GM04503 (cell line): Measurements from ENCODE around the gene HDAC4.

Source experiments
- DNase-seq: peaks from one replicate; pipeline ENCODE4 v3.0.0-alpha.2; 2012; ENCODE audit warnings: low read depth

The HDAC4 gene

GRCh38 chr2:239167011-239167673, 233.7 kb downstream of the HDAC4 start:
- DNase-seq = no peak

GRCh38 chr2:239166201-239166834, 234.5 kb downstream of the HDAC4 start:
- DNase-seq = no peak

- no peak for DNase-seq
These were observed 235.5 kb downstream of the HDAC4 start for GRCh38 chr2:239165206-239165831.

- no peak for DNase-seq
These were observed 236.4 kb downstream of the HDAC4 start for GRCh38 chr2:239164335-239164871.

- DNase-seq = no peak
These were observed 237.0 kb downstream of the HDAC4 start for GRCh38 chr2:239163688-239164334.

- DNase-seq = no peak
These were observed 237.7 kb downstream of the HDAC4 start for GRCh38 chr2:239162976-239163687.

GRCh38 chr2:239162141-239162821, 238.5 kb downstream of the HDAC4 start:
- DNase-seq = no peak

- no peak for DNase-seq
These were observed 239.1 kb downstream of the HDAC4 start for GRCh38 chr2:239161711-239162140.

GRCh38 chr2:239160226-239161143, 240.3 kb downstream of the HDAC4 start:
- no peak for DNase-seq

GRCh38 chr2:239159476-239159911, 241.3 kb downstream of the HDAC4 start:
- no peak for DNase-seq

- DNase-seq = no peak
These were observed 242.0 kb downstream of the HDAC4 start for GRCh38 chr2:239158641-239159475.

- DNase-seq = no peak
These were observed 243.0 kb downstream of the HDAC4 start for GRCh38 chr2:239157771-239158170.

- DNase-seq = no peak
These were observed 243.6 kb downstream of the HDAC4 start for GRCh38 chr2:239157269-239157668.

GRCh38 chr2:239156516-239157265, 244.1 kb downstream of the HDAC4 start:
- DNase-seq = no peak

GRCh38 chr2:239155806-239156480, 244.9 kb downstream of the HDAC4 start:
- no peak for DNase-seq

GRCh38 chr2:239154971-239155805, 245.6 kb downstream of the HDAC4 start:
- no peak for DNase-seq
